HG03460 (cell line): Measurements from ENCODE around the gene ZNF747.

ENCODE experiments used
- ATAC-seq: cut with Tn5 transposase; IDR thresholded peaks from one replicate; pipeline ENCODE4 v1.9.1; 2021; ENCODE audit not compliant: unreplicated experiment

ZNF747 gene

DNA sequence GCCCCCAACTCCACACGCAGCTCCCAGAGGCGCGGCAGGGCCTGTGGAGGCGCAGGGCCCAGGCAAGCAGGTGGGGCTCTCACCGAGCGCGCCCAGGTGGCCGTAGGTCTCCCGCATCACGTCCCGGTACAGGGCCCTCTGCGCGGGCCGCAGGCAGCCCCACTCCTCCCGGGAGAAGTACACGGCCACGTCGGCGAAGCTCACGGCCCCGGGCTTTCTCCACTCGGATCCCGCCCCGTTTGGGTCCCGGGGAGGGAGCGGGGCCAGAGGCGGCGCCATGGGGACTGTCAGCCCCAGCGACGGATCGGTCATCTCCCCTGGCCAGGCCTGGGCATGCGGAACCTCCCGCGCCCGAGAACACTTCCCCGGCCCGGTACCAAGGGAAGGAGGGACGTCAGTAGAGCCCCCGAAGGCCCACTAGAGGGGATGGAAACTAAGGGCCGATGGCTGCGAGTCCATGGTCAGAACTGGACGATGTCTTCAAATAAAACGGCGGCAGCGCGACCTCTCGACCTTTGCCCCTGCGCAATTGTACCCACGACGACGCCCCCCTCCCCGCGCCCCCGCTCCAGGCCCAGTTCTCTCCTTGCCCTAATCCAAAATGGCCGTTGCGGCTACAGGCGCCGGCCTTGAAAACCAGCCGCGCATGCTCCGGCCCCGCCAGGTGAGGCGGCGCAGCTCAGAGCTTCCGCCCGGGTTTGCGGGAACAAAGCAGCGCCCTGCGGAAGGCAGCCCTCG, at the start of gene ZNF747:
Gene ZNF747 (minus strand): TSS at position 491 of the 738 bp plus-strand sequence. CDS start 179 bp downstream, at position 312.
- peak; percentile 55 for ATAC-seq

DNA sequence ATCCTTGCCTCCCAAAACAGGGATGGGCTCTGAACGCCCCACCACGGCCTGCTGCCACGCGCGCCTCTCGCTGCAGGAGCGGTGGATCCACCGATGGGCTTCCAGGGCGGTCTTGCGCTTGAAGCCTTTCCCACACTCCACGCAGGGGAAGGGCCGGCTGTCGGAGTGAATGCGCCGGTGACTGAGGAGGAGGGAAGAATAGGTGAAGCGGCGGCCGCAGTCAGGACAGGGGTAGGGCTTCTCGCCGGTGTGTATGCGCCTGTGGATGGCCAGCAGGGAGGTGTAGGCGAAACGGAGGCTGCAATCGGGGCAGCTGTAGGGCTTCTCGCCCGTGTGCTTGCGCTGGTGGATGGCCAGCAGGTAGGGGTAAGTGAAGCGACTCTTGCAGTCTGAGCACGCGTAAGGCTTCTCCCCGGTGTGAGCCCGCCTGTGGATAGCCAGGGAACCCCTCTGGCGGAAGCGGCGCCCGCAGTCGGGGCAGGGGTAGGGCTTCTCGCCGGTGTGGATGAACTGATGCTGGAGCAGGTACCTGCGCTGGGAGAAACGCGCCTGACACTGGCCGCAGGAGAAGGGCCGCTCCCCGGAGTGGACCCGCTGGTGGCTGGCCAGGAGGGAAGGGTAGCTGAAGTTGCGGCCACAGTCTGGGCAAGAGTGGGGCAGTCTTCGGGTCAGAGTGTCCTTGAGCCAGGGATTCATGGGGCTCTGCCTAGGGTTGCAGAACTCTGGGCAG, 48.1 kb upstream of the ZNF747 start:
- no peak for ATAC-seq

DNA sequence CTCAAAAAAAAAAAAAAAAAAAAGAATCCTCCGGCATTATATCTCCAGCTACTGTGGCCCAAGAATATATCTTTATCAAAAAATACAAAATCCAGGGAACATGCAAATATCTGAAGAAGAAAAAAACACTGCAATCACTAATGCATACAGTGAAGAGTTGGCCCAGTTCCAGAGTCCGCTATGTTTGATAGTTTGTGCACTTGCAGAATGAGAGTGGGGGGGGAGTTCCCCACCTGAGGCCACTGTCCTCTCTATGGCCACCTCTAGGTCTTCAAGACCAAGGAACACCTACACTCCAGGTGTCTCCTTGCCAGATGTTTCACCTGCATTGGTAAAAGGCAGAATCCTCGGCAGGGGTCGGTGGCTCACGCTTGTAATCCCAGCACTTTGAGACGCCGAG, 46.8 kb upstream of the ZNF747 start:
- ATAC-seq: no peak

DNA sequence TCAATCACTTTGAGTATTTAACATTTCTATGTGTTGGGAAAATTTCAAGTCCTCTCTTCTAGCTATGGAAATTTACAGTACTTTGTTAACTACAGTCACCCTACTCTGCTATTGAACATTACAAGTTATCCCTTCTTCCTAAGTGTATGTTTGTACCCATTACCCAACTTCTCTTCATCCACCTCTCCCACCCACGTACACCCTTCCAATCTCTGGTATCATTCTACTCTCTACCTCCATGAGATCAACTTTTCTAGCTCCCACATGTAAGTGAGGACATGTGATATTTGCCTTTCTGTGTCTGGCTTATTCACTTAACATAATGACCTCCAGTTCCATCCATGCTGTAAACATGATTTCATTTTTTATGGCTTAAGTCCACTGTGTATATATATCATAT, 40.0 kb upstream of the ZNF747 start:
- ATAC-seq: no peak

DNA sequence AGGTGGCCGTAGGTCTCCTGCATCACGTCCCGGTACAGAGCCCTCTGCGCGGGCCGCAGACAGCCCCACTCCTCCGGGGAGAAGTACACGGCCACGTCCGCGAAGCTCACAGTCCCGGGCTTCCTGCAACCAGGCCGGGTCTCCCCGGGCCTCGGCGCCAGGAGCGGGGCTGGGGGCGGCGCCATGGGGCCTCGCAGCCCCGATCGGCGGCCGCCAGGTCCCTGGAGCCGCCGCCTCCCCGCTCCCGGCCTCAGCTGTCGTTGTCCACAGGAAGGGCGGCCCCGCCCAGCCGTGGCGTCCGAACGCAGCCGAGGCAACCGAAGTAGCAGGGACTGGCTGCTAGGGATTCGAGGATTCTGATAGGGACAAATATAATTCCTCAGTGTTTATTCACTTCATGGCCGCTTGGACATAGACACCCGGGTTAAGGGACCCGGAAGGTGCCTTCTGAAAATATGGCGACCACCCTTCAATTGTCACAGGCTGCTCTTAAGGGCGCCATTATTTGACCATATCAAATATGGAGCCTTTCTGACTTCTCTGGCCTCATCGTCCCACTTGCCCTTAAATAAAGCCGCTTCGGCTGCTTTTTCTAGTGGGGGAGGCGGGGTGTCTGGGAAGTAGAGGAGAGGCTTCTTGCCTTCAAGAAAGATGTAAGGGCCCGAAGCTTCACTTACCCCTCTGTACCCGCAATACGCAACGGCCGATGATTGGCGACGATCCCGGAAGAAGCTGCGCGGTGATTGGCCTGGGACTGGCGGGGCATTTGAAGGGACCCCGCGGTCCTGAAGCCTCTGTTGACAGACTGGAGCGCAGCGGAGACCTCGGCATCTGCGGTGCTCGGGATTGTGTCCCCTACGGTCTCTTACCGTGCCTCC, 37.0 kb upstream of the ZNF747 start, which contains the start of gene ZNF688:
Gene ZNF688 (minus strand): TSS at position 270 of the 878 bp plus-strand sequence. CDS start 85 bp downstream, at position 185.
- ATAC-seq: peak; percentile 77

DNA sequence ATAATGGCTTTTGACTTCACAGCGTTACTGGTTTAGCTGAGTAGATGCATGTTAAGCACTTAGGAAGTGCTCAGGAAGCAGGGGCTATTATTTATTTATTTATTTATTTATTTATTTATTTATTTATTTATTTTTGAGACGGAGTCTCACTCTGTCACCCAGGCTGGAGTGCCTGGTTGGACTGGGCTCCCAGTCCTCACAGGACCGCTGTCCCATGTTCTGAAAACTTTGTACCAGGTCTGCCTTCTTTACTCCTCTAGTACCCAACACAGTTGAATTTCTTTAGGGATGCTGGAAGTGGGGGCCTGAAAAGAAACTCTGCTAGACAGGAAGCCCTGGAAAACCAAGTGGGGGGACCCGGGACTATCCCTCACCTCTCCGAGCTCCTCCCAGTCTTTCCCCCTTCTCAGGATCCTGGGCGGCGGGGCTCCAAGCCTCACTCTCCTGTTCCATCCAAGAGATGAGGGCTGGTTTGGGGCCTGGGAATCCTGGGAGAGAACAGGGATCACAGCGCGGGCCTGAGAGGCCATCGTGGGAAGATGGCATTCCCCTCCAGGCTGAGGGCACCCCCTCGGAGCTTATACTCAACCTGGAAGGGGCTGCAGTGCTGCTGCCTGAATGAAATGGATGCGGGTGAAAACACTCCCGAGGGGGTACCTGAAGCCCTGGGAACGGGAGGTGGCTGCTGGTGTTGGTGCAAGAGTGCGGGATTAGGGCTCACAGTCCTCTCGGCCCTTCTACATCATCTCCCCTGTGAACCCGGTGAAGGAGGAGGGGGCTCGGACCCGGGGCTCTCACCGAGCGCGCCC, 36.2 kb upstream of the ZNF747 start:
- no peak for ATAC-seq

DNA sequence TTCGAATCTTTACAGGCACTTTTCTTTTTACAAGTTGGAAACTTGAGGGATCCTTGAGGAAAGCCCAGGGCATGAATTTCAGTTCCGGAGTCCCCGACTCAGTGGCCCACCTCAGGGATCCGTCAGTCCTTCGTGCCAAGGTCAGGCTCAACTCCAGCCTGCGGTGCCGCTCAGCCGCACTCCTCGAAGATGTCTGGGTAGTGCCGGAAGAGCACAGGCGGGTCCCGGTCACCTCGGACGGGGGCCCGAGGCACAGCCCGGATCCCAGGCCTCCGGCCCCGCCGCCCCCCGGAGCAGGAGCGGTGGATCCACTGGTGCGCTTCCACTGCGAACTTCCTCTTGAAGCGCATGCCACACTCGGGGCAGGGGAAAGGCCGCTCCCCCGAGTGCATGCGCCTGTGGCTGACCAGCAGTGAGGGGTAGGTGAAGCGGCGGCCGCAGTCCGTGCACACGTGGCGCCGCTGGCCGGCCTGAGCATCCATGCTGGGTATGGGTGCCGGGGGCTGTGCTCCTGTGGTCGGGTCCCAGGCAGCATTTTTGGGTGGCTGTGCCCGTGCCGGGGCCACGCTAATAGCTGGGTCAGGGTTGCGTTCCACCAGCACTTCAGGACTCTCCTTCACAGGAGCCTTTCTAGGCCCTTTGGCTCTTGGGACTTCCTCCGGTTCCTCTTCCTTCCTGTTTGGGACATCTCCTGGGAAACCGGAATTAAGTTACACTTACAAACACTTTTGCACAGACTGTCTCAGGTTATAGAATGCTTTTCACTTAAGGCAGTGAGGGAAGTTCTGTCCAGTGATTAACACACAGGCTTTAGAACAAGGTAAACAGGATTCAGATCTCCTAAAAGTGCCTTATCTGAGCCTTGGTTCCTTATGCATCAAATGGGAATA, 35.3 kb upstream of the ZNF747 start:
- ATAC-seq: no peak

DNA sequence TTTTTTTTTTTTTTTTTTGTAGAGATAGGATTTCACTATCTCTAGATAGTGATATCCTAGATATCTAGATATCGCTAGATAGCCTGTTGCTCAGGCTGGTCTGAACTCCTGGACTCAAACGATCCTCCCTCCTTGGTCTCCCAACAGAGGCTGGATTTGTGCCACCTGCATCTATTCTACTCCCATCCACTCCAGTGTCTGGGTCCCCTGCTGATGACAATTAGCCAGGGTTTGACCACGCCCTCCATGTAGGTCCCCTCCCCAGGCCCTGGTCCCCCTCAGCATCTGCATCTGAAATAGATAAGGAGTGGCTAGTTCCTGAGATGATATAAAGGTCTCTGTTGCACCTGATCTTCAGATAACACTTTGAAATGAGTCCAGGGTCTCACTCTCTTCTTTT, 34.6 kb upstream of the ZNF747 start:
- no peak for ATAC-seq

DNA sequence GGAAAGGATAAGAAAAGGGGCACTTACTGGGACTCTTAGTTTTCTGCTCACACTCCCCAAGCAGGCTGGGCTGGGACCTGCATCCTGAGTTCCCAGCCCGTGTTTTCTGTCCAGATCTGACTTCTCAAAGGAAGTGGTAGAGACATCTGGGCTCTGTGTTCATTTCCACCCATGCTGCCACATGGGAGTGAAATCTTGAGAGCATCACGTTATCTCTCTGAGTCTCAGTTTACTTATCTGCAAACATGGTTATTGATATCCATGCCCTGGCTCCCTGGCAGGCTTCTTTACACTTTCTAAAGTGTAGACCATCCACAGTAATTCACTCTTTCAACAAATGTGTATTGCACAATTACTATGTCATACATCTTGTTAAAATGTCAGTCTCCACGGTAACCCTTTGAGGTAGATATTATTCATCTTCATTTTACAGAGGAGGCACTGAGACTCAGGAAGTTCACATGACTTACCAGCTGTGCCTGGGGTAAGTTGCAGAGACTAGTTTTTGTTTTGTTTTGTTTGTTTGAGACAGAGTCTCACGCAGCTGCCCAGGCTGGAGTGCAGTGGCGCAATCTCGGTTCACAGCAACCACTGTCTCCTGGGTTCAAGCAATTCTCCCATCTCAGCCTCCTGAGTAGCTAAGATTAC, 33.5 kb upstream of the ZNF747 start:
- no peak for ATAC-seq

DNA sequence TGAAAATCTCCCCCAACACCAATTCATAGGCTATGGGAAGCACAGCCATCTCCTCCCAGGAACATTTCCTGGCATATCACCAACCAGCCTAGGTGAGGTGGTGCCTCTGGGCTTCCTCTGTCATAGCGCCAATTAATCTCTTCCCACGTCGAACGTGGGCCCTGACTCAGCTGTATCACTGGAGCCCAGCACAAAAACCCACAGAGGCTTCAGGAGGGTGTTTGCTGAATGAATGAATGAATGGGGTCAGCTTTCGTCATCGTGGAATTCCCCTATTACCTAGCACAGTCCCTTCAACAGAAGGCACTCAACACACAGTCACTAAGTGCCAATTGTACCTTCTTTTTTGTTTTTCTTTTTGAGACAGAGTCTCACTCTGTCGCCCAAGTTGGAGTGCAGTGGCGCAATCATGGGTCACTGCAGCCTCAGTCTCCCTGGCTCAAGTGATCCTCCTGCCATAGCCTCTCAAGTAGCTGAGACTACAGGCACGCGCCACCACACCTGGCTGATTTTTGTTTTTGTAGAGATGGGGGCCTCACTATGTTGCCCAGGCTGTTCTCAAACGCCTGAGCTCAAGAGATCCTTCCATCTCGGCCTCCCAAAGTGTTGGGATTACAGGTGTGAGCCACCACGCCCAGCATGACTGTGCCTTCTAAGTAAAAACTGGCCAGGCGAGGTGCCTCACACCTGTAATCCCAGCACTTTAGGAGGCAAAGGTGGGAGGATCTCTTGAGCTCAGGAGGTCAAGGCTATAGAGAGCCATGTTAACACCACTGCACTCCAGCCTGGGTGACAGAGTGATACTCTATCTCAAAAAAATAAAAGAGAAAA, 32.7 kb upstream of the ZNF747 start:
- no peak for ATAC-seq

DNA sequence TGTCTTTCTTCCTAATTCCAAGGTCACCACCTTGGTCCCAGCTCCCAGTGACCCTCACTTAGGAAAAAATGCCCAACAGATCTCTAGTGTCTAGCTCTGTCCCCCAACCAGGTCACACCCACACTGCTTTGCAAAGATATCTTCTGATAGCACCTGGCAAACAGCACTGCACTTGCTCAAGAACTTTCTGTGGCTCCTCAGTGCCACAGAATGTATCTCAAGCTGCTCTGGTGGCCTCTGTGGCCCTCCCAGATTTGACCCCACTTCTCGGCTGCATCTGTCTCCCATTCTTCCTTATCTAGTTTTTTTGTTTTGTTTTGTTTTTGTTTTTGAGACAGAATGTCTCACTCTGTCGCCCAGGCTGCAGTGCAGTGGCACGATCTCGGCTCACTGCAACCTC, 31.9 kb upstream of the ZNF747 start:
- no peak for ATAC-seq

DNA sequence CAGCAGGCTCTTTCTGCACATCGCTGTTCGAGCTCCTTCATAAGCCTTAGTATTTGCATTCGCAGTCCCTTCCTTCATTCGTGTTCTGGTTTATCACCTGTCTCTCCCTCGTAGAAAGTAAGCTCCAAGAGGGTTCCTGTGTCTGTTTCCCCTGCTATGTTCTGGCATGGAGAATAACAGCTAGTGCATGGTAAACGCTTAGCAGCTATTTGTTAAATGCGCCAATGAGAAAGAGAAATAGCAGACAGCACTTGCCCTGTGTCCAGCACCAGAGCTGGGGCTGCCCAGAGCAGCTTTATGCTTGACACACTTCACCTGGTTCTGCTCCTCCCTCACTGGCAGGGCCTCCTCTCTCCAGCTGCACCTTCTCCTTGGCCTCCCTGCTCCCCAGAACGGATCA, 31.3 kb upstream of the ZNF747 start:
- ATAC-seq: no peak

DNA sequence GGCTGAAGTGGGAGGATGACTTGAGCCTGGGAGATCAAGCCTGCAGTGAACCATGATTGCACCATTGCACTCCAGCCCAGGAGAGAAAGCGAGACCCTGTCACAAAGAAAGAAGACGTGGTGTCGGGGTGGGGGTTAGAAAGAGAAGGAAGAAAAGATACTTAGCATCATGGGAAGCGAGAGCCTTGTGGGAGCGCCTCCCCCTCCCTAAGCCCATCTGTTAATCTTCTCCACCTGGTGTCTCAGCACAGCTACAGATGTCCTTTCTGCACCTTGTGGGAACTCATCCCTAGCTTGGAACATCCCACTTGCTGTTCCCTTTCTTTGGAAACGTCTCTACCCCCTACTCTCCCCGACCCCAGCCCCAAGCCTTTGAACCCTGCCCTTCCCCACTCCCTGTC, 30.9 kb upstream of the ZNF747 start:
- ATAC-seq: no peak

DNA sequence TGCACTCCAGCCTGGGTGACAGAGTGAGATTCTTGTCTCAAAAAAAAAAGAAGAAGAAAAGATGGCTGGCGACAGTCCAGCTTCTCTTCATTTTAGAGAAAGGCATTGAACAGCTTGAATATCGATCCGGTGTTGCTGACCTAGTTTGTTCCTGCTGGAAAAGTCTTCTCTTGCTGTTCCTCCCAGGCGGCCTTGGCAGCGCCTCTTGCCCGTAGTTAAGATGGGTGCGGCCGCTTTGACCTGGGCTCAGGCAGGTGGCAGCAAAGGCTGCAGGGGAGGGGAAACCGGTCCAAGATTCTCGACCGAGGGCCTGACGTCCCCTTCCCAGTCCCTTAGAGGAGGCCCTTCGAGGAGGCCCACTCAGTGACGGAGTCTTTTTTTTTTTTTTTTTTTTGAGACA, 27.4 kb upstream of the ZNF747 start:
- no peak for ATAC-seq

DNA sequence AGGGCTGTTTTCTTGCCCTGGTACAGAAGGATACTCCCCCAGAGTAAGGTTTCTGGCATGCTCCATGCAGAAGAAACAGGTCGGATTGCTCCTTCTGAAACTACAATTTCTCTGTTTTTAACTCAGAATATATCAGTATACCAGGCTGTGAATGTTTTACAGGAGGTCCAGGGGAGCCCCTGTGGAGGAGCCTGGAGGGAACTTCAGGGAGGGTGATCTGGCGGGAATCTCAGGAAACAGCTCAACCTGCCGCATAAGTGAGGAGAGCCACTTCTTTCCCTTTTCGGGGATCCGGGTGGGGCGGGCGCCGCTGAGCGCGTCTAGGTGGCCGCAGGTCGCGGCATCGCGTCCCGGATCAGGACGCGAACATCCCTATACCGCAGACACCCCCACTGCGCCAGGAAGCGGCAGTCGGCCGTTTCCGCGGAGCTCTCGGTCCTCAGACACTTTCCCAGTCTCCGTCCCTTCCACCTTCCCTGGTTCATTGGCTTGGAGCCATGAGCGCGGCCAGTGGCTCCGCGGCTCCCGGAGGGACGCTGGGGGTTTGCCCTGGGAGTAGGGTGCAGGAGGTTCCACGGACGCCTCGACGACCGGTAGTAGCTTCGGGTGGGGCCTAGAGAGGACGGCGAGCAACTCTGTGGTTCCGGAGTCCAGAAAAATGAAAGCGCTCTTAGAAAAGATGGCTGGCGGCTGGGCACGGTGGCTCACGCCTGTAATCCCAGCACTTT, 26.6 kb upstream of the ZNF747 start:
- ATAC-seq: no peak

DNA sequence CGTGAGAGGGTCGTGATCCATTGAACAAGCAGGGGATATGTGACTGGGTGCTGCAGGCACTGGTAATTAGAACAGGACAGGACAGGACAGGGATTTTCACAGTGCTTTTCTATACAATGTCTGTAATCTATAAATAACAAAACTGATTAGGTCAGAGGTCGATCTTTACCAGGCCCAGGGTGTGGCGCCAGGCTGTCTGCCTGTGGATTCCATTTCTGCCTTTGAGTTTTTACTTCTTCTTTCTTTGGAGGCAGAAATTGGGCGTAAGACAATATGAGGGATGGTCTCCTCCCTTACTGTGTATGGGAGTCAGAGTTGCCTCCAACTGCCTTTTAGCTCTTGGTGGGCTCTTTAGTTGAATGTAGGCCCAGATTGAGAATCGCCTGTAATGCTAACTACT, 25.0 kb upstream of the ZNF747 start:
- no peak for ATAC-seq

DNA sequence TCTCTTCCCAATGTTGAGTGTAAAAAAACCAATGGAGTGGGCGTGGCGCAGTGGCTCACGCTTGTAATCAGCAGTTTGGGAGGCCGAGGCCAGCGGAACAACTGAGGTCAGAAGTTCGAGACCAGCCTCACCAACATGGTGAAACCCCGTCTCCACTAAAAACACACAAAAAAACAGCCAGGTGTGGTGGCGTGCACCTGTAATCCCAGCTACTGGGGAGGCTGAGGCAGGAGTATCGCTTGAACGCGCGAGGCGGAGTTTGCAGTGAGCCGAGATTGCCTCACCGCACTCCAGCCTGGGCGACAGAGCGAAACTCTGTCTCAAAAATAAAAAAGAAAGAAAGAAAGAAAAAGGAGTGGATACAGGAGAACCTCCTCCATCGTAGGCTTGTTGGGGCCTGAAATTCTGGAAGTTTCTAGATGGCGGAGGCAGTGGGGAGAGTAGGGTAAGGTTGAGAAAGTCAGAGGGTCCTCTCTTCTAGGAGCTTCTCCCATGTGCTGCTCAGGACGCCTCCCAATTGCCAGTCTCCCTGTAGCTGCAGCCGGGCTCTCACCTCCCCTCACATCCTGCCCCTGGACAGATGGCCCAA, 24.2 kb upstream of the ZNF747 start:
- no peak for ATAC-seq
